ENCODE data around the gene HEG1. TPM values are rescaled to one million over a fixed set of nuclear protein-coding genes. Genes with fewer than 3 reads are reported as not detected.

Gene HEG1
- total and polyA plus RNA-seq, 2 donors (not counting 3 experiments of a cell fraction or from before 2014, with no cell fraction given): 50.1 to 106 TPM

DNA sequence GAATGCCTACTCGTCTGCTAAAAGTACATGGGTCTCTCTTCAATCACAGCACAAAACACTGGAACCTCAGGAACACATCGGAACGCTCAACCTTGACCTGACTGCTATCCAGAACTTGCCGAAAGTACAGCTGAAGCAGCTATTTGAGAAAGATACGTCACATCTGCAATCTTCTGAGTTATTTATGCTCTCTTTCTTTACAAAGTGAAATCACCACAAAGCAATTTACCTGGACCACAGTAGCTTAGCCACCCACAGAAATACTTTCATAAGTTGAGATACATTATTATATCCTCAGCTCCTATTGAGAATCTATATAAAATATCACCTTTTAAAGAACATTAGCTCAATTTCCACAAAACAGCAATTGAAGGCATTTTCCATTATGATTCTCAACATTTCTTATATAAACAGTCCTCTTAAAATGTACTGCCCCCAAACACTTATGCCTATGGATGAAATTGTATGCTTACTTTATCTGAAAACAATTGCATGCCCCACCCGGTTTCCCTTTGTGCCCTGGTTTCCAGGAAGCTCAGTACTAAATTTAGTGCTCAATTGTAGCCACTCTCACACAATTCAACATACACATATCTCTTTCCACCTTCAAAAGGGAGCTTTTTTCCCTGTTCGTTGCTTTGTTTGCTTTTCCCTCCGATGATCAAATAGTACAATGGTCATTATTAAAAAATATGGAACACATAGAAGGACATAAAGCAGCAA is 31.8 kb downstream of the HEG1 start:
- Histone ChIP-seq H3K9me3 (replicated peaks; ENCODE audit: control insufficient read depth, insufficient read depth, low read length) (no peaks in the 10 kb centered on the region), H2AFZ (ENCODE audit: low read depth, low read length) (no peak overlapping the region), H3K79me2 (ENCODE audit: control insufficient read depth, insufficient read depth, low read length) (peaks cover 4% of the 10 kb centered on the region), H3K27ac (ENCODE audit: insufficient read depth, low read depth, low read length) (peak overlapping the region; percentile 4), H3K36me3 (ENCODE audit: control insufficient read depth in 2 of 2, extremely low read depth in 1 of 2, insufficient read depth in 2 of 2, low read length in 2 of 2) (peaks cover 13 to 22% of the 10 kb centered on the region in 2 experiments), H3K27me3 (ENCODE audit: control insufficient read depth in 2 of 2, insufficient read depth in 2 of 2, low read length in 2 of 2) (no peaks in the 10 kb centered on the region), H3K4me2 (ENCODE audit: insufficient read depth, low read length) (peak overlapping the region; percentile 73), H4K20me1 (replicated peaks; ENCODE audit: control insufficient read depth, extremely low read depth, insufficient read depth, low read length) (no peaks in the 10 kb centered on the region), H3K4me1 (ENCODE audit: control insufficient read depth, extremely low read depth, insufficient read depth, low read length) (peaks cover 37% of the 10 kb centered on the region), H3K4me3 (replicated peaks in 1 of 3; ENCODE audit: insufficient read depth in 1 of 3, low read depth in 1 of 3, low read length in 3 of 3) (peak overlapping the region in 1 of 3 experiments; percentile 26), H3K9ac (replicated peaks; ENCODE audit: extremely low read depth, insufficient read depth, low read length) (peak overlapping the region; percentile 12), H3K9me1 (replicated peaks; ENCODE audit: control insufficient read depth, extremely low read depth, insufficient read depth, low read length) (no peaks in the 10 kb centered on the region)
- dilution Hi-C loops (cut with MboI; ENCODE audit: extremely low pct_ligation_motif_present, low sequenced_read_pairs): no loop called here
- FAIRE-seq (peak; percentile 63), DNase-seq (ENCODE audit: low read depth, low spot score) (peak; percentile 68)
- ChIA-PET CTCF (interaction anchor here (0.8 to 2.5 kb wide), 11 partner anchors 9 to 562 kb away, joined by 3 to 14 read pairs (median 4); no protein-coding TSS in a partner anchor), POLR2A (no interaction called here)
- intact Hi-C loops (cut with micrococcal nuclease): no loop called here
- BruUV-seq (replicated peaks): no TSS peak
- TF ChIP-seq GATA2 (IDR thresholded peaks at IDR 0.05; ENCODE audit: insufficient read depth, insufficient read length, low read depth, low read length) (no peak), JUN (IDR thresholded peaks at IDR 0.05; ENCODE audit: borderline replicate concordance, insufficient read depth, insufficient read length, low read depth) (no peak), FOS (IDR thresholded peaks at IDR 0.05; ENCODE audit: borderline replicate concordance, insufficient read depth, low read length) (no peak), POLR2A (IDR thresholded peaks at IDR 0.05; ENCODE audit: low read depth, low read length) (no peak), EZH2 (IDR thresholded peaks at IDR 0.05; ENCODE audit: borderline replicate concordance, low read depth, low read length, severe bottlenecking) (no peak), MYC (IDR thresholded peaks at IDR 0.05; ENCODE audit: low read depth, low read length) (no peak)
- TF ChIP-seq, protein P1, sequence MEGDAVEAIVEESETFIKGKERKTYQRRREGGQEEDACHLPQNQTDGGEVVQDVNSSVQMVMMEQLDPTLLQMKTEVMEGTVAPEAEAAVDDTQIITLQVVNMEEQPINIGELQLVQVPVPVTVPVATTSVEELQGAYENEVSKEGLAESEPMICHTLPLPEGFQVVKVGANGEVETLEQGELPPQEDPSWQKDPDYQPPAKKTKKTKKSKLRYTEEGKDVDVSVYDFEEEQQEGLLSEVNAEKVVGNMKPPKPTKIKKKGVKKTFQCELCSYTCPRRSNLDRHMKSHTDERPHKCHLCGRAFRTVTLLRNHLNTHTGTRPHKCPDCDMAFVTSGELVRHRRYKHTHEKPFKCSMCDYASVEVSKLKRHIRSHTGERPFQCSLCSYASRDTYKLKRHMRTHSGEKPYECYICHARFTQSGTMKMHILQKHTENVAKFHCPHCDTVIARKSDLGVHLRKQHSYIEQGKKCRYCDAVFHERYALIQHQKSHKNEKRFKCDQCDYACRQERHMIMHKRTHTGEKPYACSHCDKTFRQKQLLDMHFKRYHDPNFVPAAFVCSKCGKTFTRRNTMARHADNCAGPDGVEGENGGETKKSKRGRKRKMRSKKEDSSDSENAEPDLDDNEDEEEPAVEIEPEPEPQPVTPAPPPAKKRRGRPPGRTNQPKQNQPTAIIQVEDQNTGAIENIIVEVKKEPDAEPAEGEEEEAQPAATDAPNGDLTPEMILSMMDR (IDR thresholded peaks at IDR 0.05; ENCODE audit: extremely low read depth in 1 of 2, insufficient read depth in 1 of 2, low read depth in 1 of 2, low read length in 2 of 2): no peak
- TF ChIP-seq, protein P2, sequence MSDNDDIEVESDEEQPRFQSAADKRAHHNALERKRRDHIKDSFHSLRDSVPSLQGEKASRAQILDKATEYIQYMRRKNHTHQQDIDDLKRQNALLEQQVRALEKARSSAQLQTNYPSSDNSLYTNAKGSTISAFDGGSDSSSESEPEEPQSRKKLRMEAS (IDR thresholded peaks at IDR 0.05; ENCODE audit: insufficient read depth, insufficient read length): no peak
